NCI-H774 (cell line): ENCODE results near the gene ERBB4.
"Not testable (repeated sequence)": the region's sequence is repeated elsewhere in the genome, so short reads cannot be mapped to it uniquely, and the experiment has no call there.

Source experiments
- DNase-seq: peaks from one replicate; lab custom pipeline; 2025; lab: John Stamatoyannopoulos, UW

The ERBB4 gene

GRCh38 chr2:212528106-212528856, 10.3 kb downstream of the ERBB4 start:
- no peak for DNase-seq

- no peak for DNase-seq
Observed at GRCh38 chr2:212526059-212526458, 12.5 kb downstream of the ERBB4 start.

- no peak for DNase-seq
Observed at GRCh38 chr2:212523756-212524155, 14.8 kb downstream of the ERBB4 start.

GRCh38 chr2:212520340-212520739, 18.3 kb downstream of the ERBB4 start:
- no peak for DNase-seq

DNA sequence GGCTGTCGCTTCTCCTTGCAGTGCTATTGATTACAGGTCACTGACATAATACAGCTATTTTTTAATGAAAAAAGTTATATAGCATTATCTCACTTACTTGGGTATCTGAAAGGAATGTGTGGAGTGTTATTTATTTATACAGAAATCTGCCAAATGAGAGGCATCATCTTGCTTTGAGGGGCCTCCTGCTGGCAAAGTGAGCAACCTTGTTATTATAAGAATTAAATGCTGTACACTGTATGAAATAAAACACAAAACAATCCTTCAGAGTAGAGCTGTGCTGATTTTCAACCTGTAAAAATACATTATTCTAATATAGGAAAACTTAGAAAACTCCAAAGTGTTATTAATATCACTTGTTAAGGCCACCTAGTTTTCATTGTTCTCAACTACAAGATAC, 20.9 kb downstream of the ERBB4 start:
- DNase-seq: no peak

DNA sequence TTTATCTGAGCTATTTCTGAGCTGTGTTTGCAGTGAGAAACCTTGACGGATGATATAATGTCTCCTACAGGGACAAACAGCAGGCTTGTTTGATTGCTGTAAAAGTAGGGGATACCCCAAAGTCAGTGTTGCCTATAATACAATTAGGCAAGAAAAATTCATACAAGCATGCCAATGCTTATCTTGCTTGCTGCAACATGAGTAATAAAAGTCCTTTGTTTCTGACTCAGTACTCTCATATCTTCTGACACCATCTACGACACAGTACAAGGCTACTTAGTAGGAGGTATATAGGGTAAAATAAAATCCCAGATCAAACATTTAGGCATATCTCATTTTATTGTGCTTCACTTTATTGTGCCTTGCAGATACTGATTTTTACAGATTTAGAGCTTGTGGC, 33.0 kb downstream of the ERBB4 start:
- no peak for DNase-seq

- DNase-seq: no peak
Observed at GRCh38 chr2:212495046-212495445, 43.6 kb downstream of the ERBB4 start.

- no peak for DNase-seq
Observed at GRCh38 chr2:212494418-212495020, 44.1 kb downstream of the ERBB4 start.

DNA sequence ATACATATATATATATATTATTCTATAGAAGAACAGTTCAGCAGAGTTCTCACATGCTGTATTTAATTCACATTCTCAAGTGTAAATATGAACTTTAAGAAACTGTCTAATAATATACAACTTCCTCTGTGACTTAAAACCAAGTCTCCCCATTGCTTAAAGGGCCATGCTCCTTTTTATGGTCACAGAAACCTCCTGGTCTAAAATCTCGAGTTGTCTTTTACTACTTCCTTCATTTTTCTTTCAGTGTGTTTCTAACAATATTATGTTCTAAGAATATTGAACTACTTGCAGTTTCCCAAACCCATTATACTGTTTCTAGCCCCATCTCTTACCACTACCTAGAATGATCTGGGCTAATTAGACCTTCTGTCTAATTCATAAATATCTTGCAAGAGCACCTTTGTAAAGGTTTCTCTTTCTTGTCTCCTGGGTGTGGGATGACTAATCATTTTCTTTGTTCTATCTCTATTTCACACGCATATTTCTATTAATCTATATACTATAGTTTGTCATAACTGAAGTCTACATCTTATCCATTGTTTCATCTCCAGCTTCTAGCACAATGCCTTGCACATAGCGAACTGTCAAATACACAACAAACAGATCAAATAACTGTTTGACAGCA, 48.8 kb downstream of the ERBB4 start:
- DNase-seq: no peak

- no peak for DNase-seq
Observed at GRCh38 chr2:212488611-212489010, 50.0 kb downstream of the ERBB4 start.

GRCh38 chr2:212484563-212485080, 54.0 kb downstream of the ERBB4 start:
- DNase-seq: no peak

- no peak for DNase-seq
Observed at GRCh38 chr2:212480447-212480846, 58.2 kb downstream of the ERBB4 start.

DNA sequence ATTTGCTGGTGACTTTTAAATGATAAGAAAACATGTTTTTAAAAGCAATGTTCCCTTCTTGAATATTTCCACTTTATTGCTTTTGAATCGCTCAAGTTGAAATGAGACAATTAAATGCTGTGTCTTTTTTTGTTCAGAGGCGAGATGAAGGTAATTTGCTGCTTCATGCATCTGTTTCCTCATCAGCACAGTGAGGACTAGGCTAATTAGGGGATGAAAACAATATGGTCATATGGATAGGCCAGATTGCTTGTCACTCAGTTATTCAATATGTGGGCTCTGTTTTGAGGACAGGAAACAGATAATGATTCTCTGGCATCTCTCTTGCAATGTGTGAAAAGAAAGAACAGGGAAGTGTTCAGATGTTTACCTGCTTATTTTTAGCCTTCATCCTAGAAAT, 61.0 kb downstream of the ERBB4 start:
- DNase-seq: no peak

DNA sequence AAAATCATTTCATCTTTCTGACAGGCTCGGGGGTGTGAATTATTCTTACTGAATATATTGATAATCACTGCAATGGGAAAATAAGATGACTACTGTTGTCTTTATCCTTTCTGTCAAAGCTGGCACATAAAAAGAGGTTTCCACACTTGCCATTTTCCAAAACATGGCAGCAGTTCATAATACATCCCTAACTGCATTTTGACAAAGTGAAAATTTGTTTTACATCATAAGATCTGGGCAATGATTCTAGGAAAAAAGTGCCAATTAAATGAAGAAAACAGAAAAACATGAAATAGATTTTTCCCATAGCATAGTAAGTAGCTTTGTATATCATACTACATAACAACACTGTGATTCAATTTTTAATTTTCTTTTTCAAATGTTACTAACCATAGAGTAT, 65.4 kb downstream of the ERBB4 start:
- no peak for DNase-seq

GRCh38 chr2:212467551-212467950, 71.1 kb downstream of the ERBB4 start:
- DNase-seq: not testable (repeated sequence)

DNA sequence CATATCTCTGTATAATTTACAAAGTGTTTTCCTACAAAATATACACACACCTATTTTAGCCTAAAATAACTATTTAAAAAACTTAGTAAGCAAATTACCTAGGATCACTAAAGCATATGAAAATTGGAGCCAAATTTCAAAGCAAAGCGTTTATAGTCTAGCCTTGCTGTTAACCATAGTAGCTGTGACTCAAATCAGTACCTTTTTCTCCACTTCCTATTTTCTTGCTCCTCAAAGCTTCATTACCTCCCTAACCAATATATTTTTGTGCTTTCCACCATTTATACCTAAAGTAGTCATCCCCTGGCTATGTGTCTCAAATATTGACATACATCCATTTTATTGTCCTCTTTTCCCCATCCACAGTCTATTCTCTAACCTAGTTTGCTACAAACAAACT, 73.1 kb downstream of the ERBB4 start:
- DNase-seq: no peak

GRCh38 chr2:212461708-212462107, 76.9 kb downstream of the ERBB4 start:
- not testable (repeated sequence) for DNase-seq

DNA sequence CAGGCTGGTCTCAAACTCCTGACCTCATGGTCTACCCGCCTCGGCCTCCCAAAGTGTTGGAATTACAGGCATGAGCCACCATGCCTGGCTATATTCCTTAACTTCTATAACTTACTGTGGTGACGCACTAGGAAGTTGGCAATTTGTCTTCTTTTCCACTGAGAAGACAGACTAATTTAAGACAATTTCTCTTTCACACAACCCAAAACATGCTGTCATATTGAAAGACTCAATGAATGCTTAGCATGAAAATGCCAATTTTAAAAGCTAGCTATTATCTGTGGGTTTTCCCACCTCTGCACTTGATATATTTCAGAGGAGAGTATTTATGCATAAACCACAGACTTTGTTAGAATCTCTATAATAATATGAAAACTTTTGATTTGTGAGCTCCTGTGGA, 84.5 kb downstream of the ERBB4 start:
- no peak for DNase-seq

DNA sequence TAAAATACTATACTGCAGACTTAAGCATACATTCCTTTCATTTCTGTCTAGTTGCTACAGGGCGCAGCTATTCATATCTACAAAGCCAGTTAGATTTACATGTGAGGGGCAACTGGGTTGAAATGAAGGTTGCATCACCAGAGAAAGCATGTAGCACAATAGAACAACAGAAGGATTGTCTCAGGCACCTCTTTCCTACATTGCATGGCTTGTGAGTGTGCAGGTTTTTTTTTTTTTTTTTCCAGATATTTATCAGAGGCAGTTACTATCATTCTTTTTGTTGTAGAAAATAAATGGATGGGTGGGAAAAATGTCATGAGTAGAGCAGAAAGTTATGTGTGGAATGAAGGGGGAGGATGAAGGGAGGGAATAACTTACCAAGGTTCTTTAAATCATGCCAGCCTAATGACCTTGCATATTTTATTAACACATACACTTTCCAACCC, 86.8 kb downstream of the ERBB4 start:
- DNase-seq: no peak

DNA sequence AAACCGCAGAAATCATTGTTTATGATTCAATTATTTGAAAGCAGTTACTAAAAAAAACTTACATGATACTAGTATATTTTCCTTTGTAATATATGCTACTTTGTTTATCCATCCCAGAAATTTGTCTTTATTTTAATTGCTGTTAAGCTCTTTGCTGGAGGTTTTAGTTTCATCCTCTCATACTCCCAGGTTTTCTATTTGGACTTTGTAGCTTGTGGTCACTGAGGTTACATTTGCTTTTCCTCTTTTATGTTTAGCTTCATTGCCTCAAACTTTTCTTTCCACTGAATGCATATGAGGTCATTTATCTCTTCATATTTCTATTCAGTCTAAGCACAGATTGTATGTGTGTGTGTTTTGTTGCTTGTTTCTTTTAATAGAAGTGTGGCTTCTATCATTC, 89.9 kb downstream of the ERBB4 start:
- DNase-seq: no peak

DNA sequence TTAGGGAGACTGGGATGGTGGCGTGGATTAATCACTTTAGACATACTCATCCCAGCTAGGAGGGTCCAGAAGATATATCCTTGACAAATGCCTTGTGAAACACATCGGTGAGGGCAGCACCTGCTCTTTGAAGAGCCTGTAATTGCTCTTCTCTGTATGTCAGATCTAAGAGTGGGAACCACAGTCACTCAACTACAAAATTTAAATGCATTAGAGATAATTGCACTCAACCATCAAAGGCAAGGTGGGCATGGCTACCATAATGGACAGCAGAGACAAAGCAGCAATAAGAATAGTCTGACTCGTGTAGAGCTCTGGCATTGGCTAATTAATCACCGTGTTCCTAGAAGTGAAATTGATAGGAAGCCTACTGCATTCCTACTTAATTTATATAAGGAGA, 96.8 kb downstream of the ERBB4 start:
- no peak for DNase-seq

GRCh38 chr2:212441141-212441540, 97.5 kb downstream of the ERBB4 start:
- no peak for DNase-seq
